Activated CD8-positive, alpha-beta T cell treated with anti-CD3 and anti-CD28 coated beads for 36 hours (primary cell): ENCODE measurements around the gene TALDO1. TPM values are rescaled to one million over a fixed set of nuclear protein-coding genes. Genes with fewer than 3 reads are reported as not detected.
A peak's percentile ranks its signal among the peaks of the same experiment; 100 is the strongest.

Experiments
- ATAC-seq: fragments of 200-7000 bp; cut with Tn5 transposase; one replicate; pipeline ENCODE4 v1.10.0; 2021; ENCODE audit warnings: mild to moderate bottlenecking, moderate library complexity
- CTCF ChIA-PET: fragments of 350-600 bp; sonication (Branson Sonifier 250); formaldehyde crosslinking; loops from one replicate; lab custom pipeline; 2021; ENCODE audit warnings: antibody characterized with exemption; lab: Charles Lee
- POLR2A ChIA-PET: fragments of 350-600 bp; sonication (Branson Sonifier 250); formaldehyde crosslinking; loops from one replicate; lab custom pipeline; 2021; ENCODE audit warnings: antibody characterized with exemption; lab: Charles Lee
- DNase-seq: peaks from one replicate; pipeline ENCODE4 v3.0.0-alpha.2; 2020
- H3K27ac Mint-ChIP-seq: one replicate; pipeline ENCODE4 v1.8.0; 2021; ENCODE audit warnings: mild to moderate bottlenecking, mixed read lengths
- H3K27me3 Mint-ChIP-seq: one replicate; pipeline ENCODE4 v1.8.0; 2021; ENCODE audit warnings: mixed read lengths
- H3K36me3 Mint-ChIP-seq: one replicate; pipeline ENCODE4 v1.8.0; 2021; ENCODE audit warnings: low read depth, mixed read lengths
- H3K4me1 Mint-ChIP-seq: one replicate; pipeline ENCODE4 v1.8.0; 2021; ENCODE audit warnings: low read depth, mixed read lengths
- H3K4me3 Mint-ChIP-seq: one replicate; pipeline ENCODE4 v1.8.0; 2021; ENCODE audit warnings: mild to moderate bottlenecking, moderate library complexity, mixed read lengths
- H3K9me3 Mint-ChIP-seq: one replicate; pipeline ENCODE4 v1.8.0; 2021; ENCODE audit warnings: mixed read lengths
- intact Hi-C: fragments of 100-400 bp; cut with micrococcal nuclease; formaldehyde crosslinking; loops from one replicate; pipeline ENCODE4 v1.10.0; 2022
- total RNA-seq, 2 experiments: library from RNA; stranded (reverse); gene quantifications; one replicate each; pipeline ENCODE4 v1.2.3, GENCODE V29; 2021
- TF ChIP-seq, protein P1 (sequence below): fragments of 200-600 bp; IDR thresholded peaks from one replicate; pipeline ENCODE4 v1.8.0; 2022; ENCODE audit warnings: antibody characterized with exemption, mild to moderate bottlenecking

TALDO1 gene
- total RNA-seq, 2 experiments from 2014 or later, result 234 to 241 TPM

- intact Hi-C loops, result no loop called here
- H3K27me3 Mint-ChIP-seq, result no peaks in the 10 kb centered on the region
- H3K4me1 Mint-ChIP-seq, result peaks cover 6% of the 10 kb centered on the region
- no peaks in the 10 kb centered on the region for H3K9me3 Mint-ChIP-seq
- peak overlapping the region; percentile 79 for H3K4me3 Mint-ChIP-seq
- peak overlapping the region; percentile 81 for H3K27ac Mint-ChIP-seq
- TF ChIP-seq, protein P1, sequence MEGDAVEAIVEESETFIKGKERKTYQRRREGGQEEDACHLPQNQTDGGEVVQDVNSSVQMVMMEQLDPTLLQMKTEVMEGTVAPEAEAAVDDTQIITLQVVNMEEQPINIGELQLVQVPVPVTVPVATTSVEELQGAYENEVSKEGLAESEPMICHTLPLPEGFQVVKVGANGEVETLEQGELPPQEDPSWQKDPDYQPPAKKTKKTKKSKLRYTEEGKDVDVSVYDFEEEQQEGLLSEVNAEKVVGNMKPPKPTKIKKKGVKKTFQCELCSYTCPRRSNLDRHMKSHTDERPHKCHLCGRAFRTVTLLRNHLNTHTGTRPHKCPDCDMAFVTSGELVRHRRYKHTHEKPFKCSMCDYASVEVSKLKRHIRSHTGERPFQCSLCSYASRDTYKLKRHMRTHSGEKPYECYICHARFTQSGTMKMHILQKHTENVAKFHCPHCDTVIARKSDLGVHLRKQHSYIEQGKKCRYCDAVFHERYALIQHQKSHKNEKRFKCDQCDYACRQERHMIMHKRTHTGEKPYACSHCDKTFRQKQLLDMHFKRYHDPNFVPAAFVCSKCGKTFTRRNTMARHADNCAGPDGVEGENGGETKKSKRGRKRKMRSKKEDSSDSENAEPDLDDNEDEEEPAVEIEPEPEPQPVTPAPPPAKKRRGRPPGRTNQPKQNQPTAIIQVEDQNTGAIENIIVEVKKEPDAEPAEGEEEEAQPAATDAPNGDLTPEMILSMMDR, result no peak
- ChIA-PET CTCF (interaction anchor here (1.0 kb wide), 1 partner anchor 21 kb away, joined by 4 read pairs; no protein-coding TSS in a partner anchor), POLR2A (interaction anchor here (0.6 to 3.5 kb wide), 6 partner anchors 8 to 361 kb away, joined by 3 to 22 read pairs (median 4); partner anchors contain the start of gene PNPLA2)
- DNase-seq (no peak), ATAC-seq (no peak)
- peaks cover 4% of the 10 kb centered on the region for H3K36me3 Mint-ChIP-seq
These were observed 57.3 kb downstream of the TALDO1 start for GRCh38 chr11:804599-804964.

GRCh38 chr11:808427-809286, 61.4 kb downstream of the TALDO1 start:
- no peaks in the 10 kb centered on the region for H3K9me3 Mint-ChIP-seq
- DNase-seq, result peak; percentile 58
- peak overlapping the region; percentile 87 for H3K4me3 Mint-ChIP-seq
- H3K4me1 Mint-ChIP-seq, result peaks cover 28% of the 10 kb centered on the region
- peak overlapping the region; percentile 99 for H3K27ac Mint-ChIP-seq
- H3K36me3 Mint-ChIP-seq, result peaks cover 37% of the 10 kb centered on the region
- ATAC-seq, result no peak
- no peaks in the 10 kb centered on the region for H3K27me3 Mint-ChIP-seq
- POLR2A ChIA-PET, result interaction anchor here (1.0 to 15.6 kb wide), 7 partner anchors 9 to 32 kb away, joined by 3 to 273 read pairs (median 9); partner anchors contain the start of genes CD151, CEND1, CRACR2B and PNPLA2
- CTCF ChIA-PET, result interaction anchor here (0.9 to 1.7 kb wide), 4 partner anchors 10 to 83 kb away, joined by 3 to 7 read pairs (median 3); partner anchors contain the start of genes PNPLA2 and SLC25A22
- intact Hi-C loops, result no loop called here
- TF ChIP-seq, protein P1, result peak; percentile 16

- Mint-ChIP-seq H3K27ac (peak within 1 kb of the TSS; percentile 99), H3K9me3 (no peaks in the 10 kb centered on the region), H3K4me1 (peaks cover 28% of the 10 kb centered on the region), H3K36me3 (peaks cover 39% of the 10 kb centered on the region), H3K4me3 (peak within 1 kb of the TSS; percentile 87), H3K27me3 (no peaks in the 10 kb centered on the region)
- intact Hi-C loops, result no loop called here
- DNase-seq, result peak; percentile 99
- CTCF ChIA-PET, result interaction anchor here (0.9 to 1.7 kb wide), 3 partner anchors 9 to 13 kb away, joined by 3 to 7 read pairs (median 3); partner anchors contain the start of genes PNPLA2 and SLC25A22
- POLR2A ChIA-PET, result interaction anchor here (1.3 to 15.6 kb wide), 7 partner anchors 10 to 33 kb away, joined by 4 to 273 read pairs (median 9); partner anchors contain the start of genes CD151, CRACR2B, PNPLA2 and POLR2L
- TF ChIP-seq, protein P1, result no peak
- ATAC-seq, result peak; percentile 79
These were observed 62.2 kb downstream of the TALDO1 start, which contains the start of gene RPLP2 for GRCh38 chr11:809287-810039. RPLP2 (plus strand) TSS chr11:809967; CDS start chr11:810235, 268 bp downstream.

GRCh38 chr11:810040-810567, 62.8 kb downstream of the TALDO1 start:
- ATAC-seq (no peak), DNase-seq (no peak)
- intact Hi-C loops, result no loop called here
- Mint-ChIP-seq H3K36me3 (peaks cover 39% of the 10 kb centered on the region), H3K27me3 (no peaks in the 10 kb centered on the region), H3K9me3 (no peaks in the 10 kb centered on the region), H3K27ac (peak overlapping the region; percentile 99), H3K4me1 (peaks cover 28% of the 10 kb centered on the region), H3K4me3 (peak overlapping the region; percentile 87)
- TF ChIP-seq, protein P1, result no peak
- CTCF ChIA-PET, result interaction anchor here (1.7 kb wide), 1 partner anchor 12 kb away, joined by 7 read pairs; the partner anchor contains the start of gene SLC25A22
- POLR2A ChIA-PET, result interaction anchor here (1.3 to 15.6 kb wide), 6 partner anchors 9 to 541 kb away, joined by 3 to 273 read pairs (median 16); partner anchors contain the start of genes CD151, CRACR2B, PNPLA2 and POLR2L
